HS-5 (cell line): ENCODE measurements around the gene ALDH9A1.
"Not testable (repeated sequence)": the region's sequence is repeated elsewhere in the genome, so short reads cannot be mapped to it uniquely, and the experiment has no call there.

Source experiments
- DNase-seq: peaks from one replicate; pipeline ENCODE4 v3.0.0-alpha.2; 2012; ENCODE audit warnings: low read depth

Gene ALDH9A1

GRCh38 chr1:165697881-165698760 is at the start of gene ALDH9A1:
Gene ALDH9A1, minus strand, starts transcription at chr1:165698562. Its CDS starts 4 bp downstream, at chr1:165698558.
- peak; percentile 61 for DNase-seq

GRCh38 chr1:165747632-165748447 is 49.5 kb upstream of the ALDH9A1 start:
- no peak for DNase-seq

- not testable (repeated sequence) for DNase-seq
These were observed 46.6 kb upstream of the ALDH9A1 start for GRCh38 chr1:165744913-165745312.

- no peak for DNase-seq
These were observed 43.8 kb upstream of the ALDH9A1 start for GRCh38 chr1:165742194-165742593.

- no peak for DNase-seq
These were observed 40.4 kb upstream of the ALDH9A1 start for GRCh38 chr1:165738794-165739193.

GRCh38 chr1:165737196-165737595 is 38.8 kb upstream of the ALDH9A1 start:
- DNase-seq = no peak

GRCh38 chr1:165734906-165735305 is 36.5 kb upstream of the ALDH9A1 start:
- DNase-seq = no peak

GRCh38 chr1:165726841-165727240 is 28.5 kb upstream of the ALDH9A1 start:
- DNase-seq = no peak

GRCh38 chr1:165726169-165726568 is 27.8 kb upstream of the ALDH9A1 start:
- no peak for DNase-seq

GRCh38 chr1:165717918-165718515 is 19.7 kb upstream of the ALDH9A1 start:
- no peak for DNase-seq

- DNase-seq = not testable (repeated sequence)
These were observed 18.1 kb upstream of the ALDH9A1 start for GRCh38 chr1:165716265-165717051.

- no peak for DNase-seq
These were observed 14.4 kb upstream of the ALDH9A1 start for GRCh38 chr1:165712764-165713163.

- no peak for DNase-seq
These were observed 9.8 kb upstream of the ALDH9A1 start for GRCh38 chr1:165707984-165708706.

- no peak for DNase-seq
These were observed 5.3 kb upstream of the ALDH9A1 start for GRCh38 chr1:165703648-165704047.

- not testable (repeated sequence) for DNase-seq
These were observed 3.6 kb upstream of the ALDH9A1 start for GRCh38 chr1:165701922-165702321.

GRCh38 chr1:165699577-165699976 is 1.2 kb upstream of the ALDH9A1 start:
- DNase-seq = no peak

- no peak for DNase-seq
These were observed 345 bp upstream of the ALDH9A1 start for GRCh38 chr1:165698761-165699052.

- DNase-seq = no peak
These were observed 876 bp downstream of the ALDH9A1 start for GRCh38 chr1:165697491-165697880.

- peak; percentile 56 for DNase-seq
These were observed 1.7 kb downstream of the ALDH9A1 start for GRCh38 chr1:165696625-165697100.

- no peak for DNase-seq
These were observed 3.3 kb downstream of the ALDH9A1 start for GRCh38 chr1:165695031-165695430.

- DNase-seq = no peak
These were observed 10.3 kb downstream of the ALDH9A1 start for GRCh38 chr1:165688046-165688445.
